Common myeloid progenitor, CD34-positive (primary cell): Measurements from ENCODE around the gene RASAL1.

Experiments
- CTCF ChIA-PET: fragments of 350-600 bp; sonication (Branson Sonifier 250); formaldehyde crosslinking; loops from one replicate; lab custom pipeline; 2021; ENCODE audit warnings: antibody characterized with exemption; lab: Charles Lee
- POLR2A ChIA-PET: fragments of 350-600 bp; sonication (Branson Sonifier 250); formaldehyde crosslinking; loops from one replicate; lab custom pipeline; 2021; ENCODE audit warnings: antibody characterized with exemption; lab: Charles Lee
- DNase-seq, 3 donors: peaks; one replicate each; pipeline versions ENCODE4 v3.0.0 to v3.0.0-alpha.2; 2013
- H3K27ac ChIP-seq, 2 experiments: 1 replicate in 1 of 2; 2 replicates in 1 of 2; pipeline ENCODE4 v1.7.0; 2013; ENCODE audit warnings: inconsistent platforms in 2 of 2, low read length in 2 of 2, mild to moderate bottlenecking in 2 of 2, low read depth in 1 of 2, moderate library complexity in 1 of 2; ENCODE audit not compliant: severe bottlenecking in 2 of 2, insufficient read depth in 1 of 2, poor library complexity in 1 of 2
- H3K27me3 ChIP-seq, 5 experiments: replicated peaks in 2 of 5; 1 replicate in 3 of 5; 2 replicates in 2 of 5; pipeline versions ENCODE4 v1.6.1 to v1.7.0; 2013; ENCODE audit warnings: low read length in 4 of 5, mild to moderate bottlenecking in 2 of 5, moderate library complexity in 2 of 5, inconsistent platforms in 1 of 5; ENCODE audit not compliant: insufficient read depth in 5 of 5, control insufficient read depth in 4 of 5
- H3K36me3 ChIP-seq, 4 experiments: 1 replicate in 2 of 4; 2 replicates in 2 of 4; pipeline versions ENCODE4 v1.6.1 to v1.7.0; 2013; ENCODE audit warnings: low read length in 3 of 4, control low read depth in 1 of 4, mild to moderate bottlenecking in 1 of 4; ENCODE audit not compliant: control insufficient read depth in 4 of 4, insufficient read depth in 4 of 4
- H3K4me1 ChIP-seq, 4 experiments: 1 replicate in 3 of 4; 2 replicates in 1 of 4; pipeline versions ENCODE4 v1.6.1 to v1.7.1; 2013; ENCODE audit warnings: low read length in 3 of 4, mild to moderate bottlenecking in 3 of 4, control low read depth in 1 of 4, inconsistent platforms in 1 of 4, moderate library complexity in 1 of 4; ENCODE audit not compliant: control insufficient read depth in 4 of 4, insufficient read depth in 4 of 4; ENCODE audit errors: control extremely low read depth in 1 of 4
- H3K4me3 ChIP-seq, 7 experiments: 1 replicate in 4 of 7; 2 replicates in 3 of 7; pipeline versions ENCODE4 v1.5.1 to v1.7.0; 2013; ENCODE audit warnings: mild to moderate bottlenecking in 7 of 7, low read length in 6 of 7, moderate library complexity in 6 of 7, inconsistent platforms in 2 of 7, low read depth in 2 of 7, control low read depth in 1 of 7; ENCODE audit not compliant: insufficient read depth in 4 of 7, control insufficient read depth in 1 of 7; ENCODE audit errors: extremely low read depth in 1 of 7
- H3K9me3 ChIP-seq, 5 experiments: 1 replicate in 4 of 5; 2 replicates in 1 of 5; pipeline versions ENCODE4 v1.6.1 to v1.7.1; 2013; ENCODE audit warnings: low read length in 4 of 5, mild to moderate bottlenecking in 2 of 5, inconsistent platforms in 1 of 5, low read depth in 1 of 5, moderate library complexity in 1 of 5; ENCODE audit not compliant: control insufficient read depth in 4 of 5, insufficient read depth in 2 of 5; ENCODE audit errors: control extremely low read depth in 1 of 5
- WGBS: methylation state at CpG from one replicate; pipeline ENCODE4 v1.1.5; 2013; ENCODE audit not compliant: insufficient coverage; 5-methylcytosine and 5-hydroxymethylcytosine counted together

The RASAL1 gene

GRCh38 chr12:113066813-113067400 is 68.7 kb downstream of the RASAL1 start:
- Histone ChIP-seq H3K27me3 (peaks cover 0 to 5% (median 0%) of the 10 kb centered on the region in 5 experiments), H3K9me3 (no peaks in the 10 kb centered on the region), H3K4me1 (peaks cover 0 to 56% (median 24%) of the 10 kb centered on the region in 4 experiments), H3K4me3 (no peak overlapping the region), H3K27ac (no peak overlapping the region), H3K36me3 (no peaks in the 10 kb centered on the region)
- WGBS, result 92% methylated on average over 10 of the region's 13 CpGs
- CTCF ChIA-PET, result interaction anchor here (0.6 to 7.3 kb wide), 4 partner anchors 9 to 360 kb away, joined by 3 to 52 read pairs (median 4); no protein-coding TSS in a partner anchor
- POLR2A ChIA-PET, result no interaction called here
- DNase-seq, result no peak

- Histone ChIP-seq H3K36me3 (no peaks in the 10 kb centered on the region), H3K9me3 (no peaks in the 10 kb centered on the region), H3K4me3 (no peak overlapping the region), H3K27ac (no peak overlapping the region), H3K4me1 (peaks cover 0 to 42% (median 17%) of the 10 kb centered on the region in 4 experiments), H3K27me3 (peaks cover 0 to 5% (median 0%) of the 10 kb centered on the region in 5 experiments)
- DNase-seq, result peak in 2 of 3 donors; percentile 57 to 64
- ChIA-PET CTCF (interaction anchor here (1.4 to 7.3 kb wide), 5 partner anchors 11 to 72 kb away, joined by 3 to 52 read pairs (median 9); no protein-coding TSS in a partner anchor), POLR2A (no interaction called here)
- WGBS, result 20% methylated on average over 15 of the region's 31 CpGs
These were observed 70.2 kb downstream of the RASAL1 start for GRCh38 chr12:113065126-113066007.

GRCh38 chr12:113064395-113065125 is 71.0 kb downstream of the RASAL1 start:
- POLR2A ChIA-PET, result no interaction called here
- CTCF ChIA-PET, result interaction anchor here (1.4 to 7.3 kb wide), 6 partner anchors 11 to 71 kb away, joined by 3 to 52 read pairs (median 8); no protein-coding TSS in a partner anchor
- Histone ChIP-seq H3K27ac (no peak overlapping the region), H3K4me3 (no peak overlapping the region), H3K27me3 (peaks cover 0 to 5% (median 3%) of the 10 kb centered on the region in 5 experiments), H3K4me1 (peaks cover 0 to 33% (median 9%) of the 10 kb centered on the region in 4 experiments), H3K9me3 (no peaks in the 10 kb centered on the region), H3K36me3 (no peaks in the 10 kb centered on the region)
- DNase-seq, result no peak
- 85% methylated on average over 4 of the region's 5 CpGs for WGBS

- ChIA-PET POLR2A (no interaction called here), CTCF (interaction anchor here (1.2 to 7.3 kb wide), 7 partner anchors 10 to 70 kb away, joined by 3 to 52 read pairs (median 8); no protein-coding TSS in a partner anchor)
- H3K27ac ChIP-seq, result no peak overlapping the region
- peaks cover 0 to 5% (median 3%) of the 10 kb centered on the region in 5 experiments for H3K27me3 ChIP-seq
- H3K4me3 ChIP-seq, result no peak overlapping the region
- no peaks in the 10 kb centered on the region for H3K9me3 ChIP-seq
- no peaks in the 10 kb centered on the region for H3K36me3 ChIP-seq
- no peak for DNase-seq
- WGBS, result 96% methylated on average over 5 of the region's 9 CpGs
- peaks cover 0 to 25% (median 2%) of the 10 kb centered on the region in 4 experiments for H3K4me1 ChIP-seq
These were observed 71.9 kb downstream of the RASAL1 start for GRCh38 chr12:113063396-113064350.

GRCh38 chr12:113062502-113063395 is 72.8 kb downstream of the RASAL1 start:
- DNase-seq, result no peak
- Histone ChIP-seq H3K27ac (no peak overlapping the region), H3K9me3 (no peaks in the 10 kb centered on the region), H3K4me3 (no peak overlapping the region), H3K27me3 (peaks cover 0 to 9% (median 3%) of the 10 kb centered on the region in 5 experiments), H3K4me1 (peaks cover 0 to 18% (median 2%) of the 10 kb centered on the region in 4 experiments), H3K36me3 (no peaks in the 10 kb centered on the region)
- ChIA-PET CTCF (interaction anchor here (1.0 to 7.3 kb wide), 7 partner anchors 8 to 36 kb away, joined by 3 to 52 read pairs (median 6); no protein-coding TSS in a partner anchor), POLR2A (no interaction called here)
- 94% methylated on average over 19 of the region's 23 CpGs for WGBS
